SK-N-SH (cell line): ENCODE measurements around the gene VENTX. TPM values are rescaled to one million over a fixed set of nuclear protein-coding genes. Genes with fewer than 3 reads are reported as not detected.

Source experiments
- CTCF ChIA-PET: fragments of 300-600, 350-600 bp; formaldehyde crosslinking; extraction: SDS; loops from one replicate; lab custom pipeline; 2021; lab: Yijun Ruan, JAX
- POLR2A ChIA-PET: fragments of 350-600 bp; sonication (Branson Sonifier 250); formaldehyde crosslinking; extraction: SDS; loops from one replicate; lab custom pipeline; 2020; ENCODE audit warnings: antibody characterized with exemption, inconsistent platforms; lab: Yijun Ruan, JAX
- DNase-seq: peaks from one replicate; pipeline ENCODE4 v3.0.0; 2012
- H2AFZ ChIP-seq: fragments of 200-600 bp; sonication (generic); 2 replicates; pipeline ENCODE4 v1.8.1; 2016; ENCODE audit warnings: antibody characterized with exemption, mild to moderate bottlenecking, low read depth
- H3F3A ChIP-seq: fragments of 200-600 bp; sonication (generic); replicated peaks from 2 replicates; pipeline ENCODE3; 2016; ENCODE audit warnings: antibody characterized with exemption, mild to moderate bottlenecking; ENCODE audit not compliant: insufficient read depth
- H3K27ac ChIP-seq, 2 experiments: fragments of 200-500 bp in 1 of 2; fragments of 200-600 bp in 1 of 2; sonication (Bioruptor generic) in 1 of 2; sonication (generic), shearing (Covaris generic) in 1 of 2; 2 replicates each; pipeline versions ENCODE4 v1.5.1 to v1.6.1; 2014 to 2016; ENCODE audit warnings: low read depth in 2 of 2, inconsistent platforms in 1 of 2, low read length in 1 of 2, mild to moderate bottlenecking in 1 of 2, mixed read lengths in 1 of 2
- H3K27me3 ChIP-seq: fragments of 200-600 bp; sonication (generic), shearing (Covaris generic); 2 replicates; pipeline ENCODE4 v1.6.1; 2016; ENCODE audit warnings: mixed run types; ENCODE audit not compliant: insufficient read depth
- H3K36me3 ChIP-seq, 2 experiments: fragments of 200-500 bp in 1 of 2; fragments of 200-600 bp in 1 of 2; sonication (Bioruptor generic) in 1 of 2; sonication (generic) in 1 of 2; replicated peaks in 1 of 2; 2 replicates each; pipeline versions ENCODE3 to v1.5.1; 2014 to 2016; ENCODE audit warnings: low read length in 1 of 2, mild to moderate bottlenecking in 1 of 2; ENCODE audit not compliant: insufficient read depth in 2 of 2, control insufficient read depth in 1 of 2
- H3K4me1 ChIP-seq, 2 experiments: fragments of 200-500 bp in 1 of 2; fragments of 200-600 bp in 1 of 2; sonication (Bioruptor generic) in 1 of 2; sonication (generic), shearing (Covaris generic) in 1 of 2; 2 replicates each; pipeline versions ENCODE4 v1.5.1 to v1.6.1; 2014 to 2016; ENCODE audit warnings: low read depth in 1 of 2, low read length in 1 of 2, mixed run types in 1 of 2; ENCODE audit not compliant: insufficient read depth in 2 of 2, control insufficient read depth in 1 of 2
- H3K4me2 ChIP-seq: fragments of 200-600 bp; sonication (generic), shearing (Covaris generic); 2 replicates; pipeline ENCODE4 v1.6.1; 2017; ENCODE audit warnings: mixed run types
- H3K4me3 ChIP-seq, 2 experiments: fragments of 200-500 bp in 1 of 2; fragments of 200-600 bp in 1 of 2; sonication (Bioruptor generic) in 1 of 2; sonication (generic), shearing (Covaris generic) in 1 of 2; 2 replicates each; pipeline versions ENCODE4 v1.5.1 to v1.8.1; 2014 to 2016; ENCODE audit warnings: low read depth in 2 of 2, inconsistent platforms in 1 of 2, low read length in 1 of 2, mild to moderate bottlenecking in 1 of 2, mixed read lengths in 1 of 2, moderate library complexity in 1 of 2
- H3K79me2 ChIP-seq: fragments of 200-600 bp; sonication (generic); 2 replicates; pipeline ENCODE4 v1.8.1; 2017; ENCODE audit warnings: mild to moderate bottlenecking; ENCODE audit not compliant: insufficient read depth
- H3K9ac ChIP-seq: fragments of 200-600 bp; sonication (generic); 2 replicates; pipeline ENCODE4 v1.6.1; 2017; ENCODE audit warnings: mixed run types
- H3K9me2 ChIP-seq: fragments of 200-600 bp; sonication (generic); 2 replicates; pipeline ENCODE4 v1.6.1; 2017; ENCODE audit warnings: mixed run types
- H3K9me3 ChIP-seq: fragments of 200-600 bp; sonication (generic); 2 replicates; pipeline ENCODE4 v1.6.1; 2017; ENCODE audit warnings: mixed run types, mild to moderate bottlenecking, moderate library complexity
- H4K20me1 ChIP-seq: fragments of 200-600 bp; sonication (generic); 2 replicates; pipeline ENCODE4 v1.6.1; 2017; ENCODE audit warnings: mild to moderate bottlenecking, mixed run types; ENCODE audit not compliant: insufficient read depth
- CTCF ChIP-seq: fragments of 200-600 bp; sonication (generic); IDR thresholded peaks from 2 replicates; pipeline ENCODE4 v1.6.1; 2017; ENCODE audit warnings: antibody characterized with exemption, mild to moderate bottlenecking, moderate library complexity
- ELF1 ChIP-seq: IDR thresholded peaks from 2 replicates; pipeline ENCODE4 v1.4.0; 2012
- EP300 ChIP-seq, 2 experiments: IDR thresholded peaks; 2 replicates each; pipeline versions ENCODE4 v1.4.0 to v1.6.1; 2012; ENCODE audit warnings: borderline replicate concordance in 1 of 2, low read depth in 1 of 2, low read length in 1 of 2
- FOSL2 ChIP-seq: IDR thresholded peaks from 2 replicates; pipeline ENCODE4 v1.4.0; 2012; ENCODE audit warnings: low read depth, mild to moderate bottlenecking, moderate library complexity, borderline replicate concordance
- FOXM1 ChIP-seq: IDR thresholded peaks from 2 replicates; pipeline ENCODE4 v1.4.0; 2012; ENCODE audit warnings: low read depth, mild to moderate bottlenecking
- GABPA ChIP-seq: IDR thresholded peaks from 2 replicates; pipeline ENCODE4 v1.4.0; 2012; ENCODE audit warnings: low read depth, mild to moderate bottlenecking
- MAX ChIP-seq: IDR thresholded peaks from 2 replicates; pipeline ENCODE4 v1.4.0; 2012; ENCODE audit warnings: low read depth
- MEF2A ChIP-seq: IDR thresholded peaks from 2 replicates; pipeline ENCODE4 v1.4.0; 2012; ENCODE audit warnings: low read depth, borderline replicate concordance
- MXI1 ChIP-seq: IDR thresholded peaks from 2 replicates; pipeline ENCODE4 v1.6.1; 2012; ENCODE audit warnings: mild to moderate bottlenecking, low read depth, low read length, improper control_type of control experiment
- NFIC ChIP-seq: IDR thresholded peaks from 2 replicates; pipeline ENCODE4 v1.4.0; 2012; ENCODE audit warnings: borderline replicate concordance
- POLR2AphosphoS5 ChIP-seq: IDR thresholded peaks from 2 replicates; pipeline ENCODE4 v1.6.1; 2012; ENCODE audit warnings: low read depth, low read length
- RFX5 ChIP-seq: IDR thresholded peaks from 2 replicates; pipeline ENCODE4 v1.6.1; 2012; ENCODE audit warnings: mild to moderate bottlenecking, improper control_type of control experiment, low read length
- RXRA ChIP-seq: IDR thresholded peaks from 2 replicates; pipeline ENCODE4 v1.4.0; 2012; ENCODE audit warnings: low read depth, mild to moderate bottlenecking, borderline replicate concordance
- SIN3A ChIP-seq: IDR thresholded peaks from 2 replicates; pipeline ENCODE4 v1.6.1; 2012; ENCODE audit warnings: low read depth, mild to moderate bottlenecking, low read length, moderate library complexity, borderline replicate concordance
- USF2 ChIP-seq: fragments of 150-350 bp; IDR thresholded peaks from 2 replicates; pipeline ENCODE4 v1.6.1; 2017; ENCODE audit warnings: antibody characterized with exemption, low read length, low read depth, borderline replicate concordance
- WGBS: methylation state at CpG from one replicate; pipeline ENCODE4 v1.1.6; 2017; ENCODE audit warnings: low lambda C conversion rate; 5-methylcytosine and 5-hydroxymethylcytosine counted together
- polyA plus RNA-seq, 3 experiments: library from polyadenylated mRNA; depleted of rRNA; stranded (reverse); fragments of >200 nt; gene quantifications; 2 replicates each; pipeline ENCODE4 v1.2.3, GENCODE V29; 2012

Gene VENTX
- polyA plus RNA-seq, 1 of the 3 experiments (the other 2 are of a cell fraction), result not detected

- WGBS, result 88% methylated on average over 15 of the region's 23 CpGs
- Histone ChIP-seq H2AFZ (no peak overlapping the region), H3K4me1 (no peaks in the 10 kb centered on the region; a peak in 1 of 4 replicates), H4K20me1 (no peaks in the 10 kb centered on the region), H3K4me2 (no peak overlapping the region), H3K27me3 (peaks cover 22% of the 10 kb centered on the region), H3K27ac (no peak overlapping the region), H3K9me2 (no peaks in the 10 kb centered on the region), H3K79me2 (no peaks in the 10 kb centered on the region), H3K4me3 (no peak overlapping the region), H3K9me3 (no peaks in the 10 kb centered on the region), H3F3A (no peaks in the 10 kb centered on the region), H3K36me3 (no peaks in the 10 kb centered on the region), H3K9ac (no peak overlapping the region)
- TF ChIP-seq RFX5, result no peak
- TF ChIP-seq RXRA, result no peak
- no peak for TF ChIP-seq MEF2A
- TF ChIP-seq GABPA, result no peak
- no peak for TF ChIP-seq USF2
- TF ChIP-seq FOXM1, result no peak
- no peak for TF ChIP-seq MAX
- TF ChIP-seq POLR2AphosphoS5, result no peak
- TF ChIP-seq MXI1, result no peak
- TF ChIP-seq EP300 (IDR thresholded peaks at IDR 0.05; ENCODE audit: borderline replicate concordance in 1 of 2, low read depth in 1 of 2, low read length in 1 of 2), result no peak
- no peak for TF ChIP-seq ELF1
- no peak for TF ChIP-seq SIN3A
- TF ChIP-seq CTCF, result no peak
- no peak for TF ChIP-seq FOSL2
- no peak for TF ChIP-seq NFIC
- no peak for DNase-seq
- ChIA-PET POLR2A (no interaction called here), CTCF (interaction anchor here (1.2 to 2.4 kb wide), 2 partner anchors 12 to 321 kb away, joined by 3 to 5 read pairs; no protein-coding TSS in a partner anchor)
Observed at GRCh38 chr10:133225707-133226191, 11.9 kb upstream of the VENTX start.

GRCh38 chr10:133226251-133226808, 11.3 kb upstream of the VENTX start:
- Histone ChIP-seq H3K79me2 (no peaks in the 10 kb centered on the region), H3K4me2 (no peak overlapping the region), H3K36me3 (no peaks in the 10 kb centered on the region), H3F3A (no peaks in the 10 kb centered on the region), H3K27me3 (peaks cover 24% of the 10 kb centered on the region), H3K9me3 (no peaks in the 10 kb centered on the region), H3K9me2 (no peaks in the 10 kb centered on the region), H3K27ac (no peak overlapping the region), H2AFZ (no peak overlapping the region), H4K20me1 (no peaks in the 10 kb centered on the region), H3K4me3 (no peak overlapping the region), H3K9ac (no peak overlapping the region), H3K4me1 (no peaks in the 10 kb centered on the region; a peak in 1 of 4 replicates)
- 80% methylated on average over 22 of the region's 30 CpGs for WGBS
- POLR2A ChIA-PET, result no interaction called here
- TF ChIP-seq RFX5 (no peak), POLR2AphosphoS5 (no peak)
- no peak for DNase-seq
- CTCF ChIA-PET, result interaction anchor here (1.2 to 2.4 kb wide), 2 partner anchors 13 to 321 kb away, joined by 3 to 5 read pairs; no protein-coding TSS in a partner anchor
